Mucosa of gallbladder (tissue), 1 donor: ENCODE results near the gene DOK1. TPM values are rescaled to one million over a fixed set of nuclear protein-coding genes. Genes with fewer than 3 reads are reported as not detected.
"Not testable (repeated sequence)": the region's sequence is repeated elsewhere in the genome, so short reads cannot be mapped to it uniquely, and the experiment has no call there.

ENCODE experiments used
- DNase-seq: peaks from one replicate; pipeline ENCODE4 v3.0.0-alpha.2; 2020; ENCODE audit warnings: low spot score
- total RNA-seq: library from RNA; stranded (reverse); gene quantifications from one replicate; pipeline ENCODE4 v1.2.1, GENCODE V29; 2021
- donor health status: DM: no; HTN: no; CAD: no.

The DOK1 gene
- total RNA-seq, 1 donor from 2014 or later, result 31.9 TPM

- DNase-seq, result no peak
Measured at GRCh38 chr2:74548285-74548899, 6.1 kb upstream of the DOK1 start.

- DNase-seq, result peak; percentile 37
Measured at GRCh38 chr2:74548900-74549826, 5.4 kb upstream of the DOK1 start.

DNA sequence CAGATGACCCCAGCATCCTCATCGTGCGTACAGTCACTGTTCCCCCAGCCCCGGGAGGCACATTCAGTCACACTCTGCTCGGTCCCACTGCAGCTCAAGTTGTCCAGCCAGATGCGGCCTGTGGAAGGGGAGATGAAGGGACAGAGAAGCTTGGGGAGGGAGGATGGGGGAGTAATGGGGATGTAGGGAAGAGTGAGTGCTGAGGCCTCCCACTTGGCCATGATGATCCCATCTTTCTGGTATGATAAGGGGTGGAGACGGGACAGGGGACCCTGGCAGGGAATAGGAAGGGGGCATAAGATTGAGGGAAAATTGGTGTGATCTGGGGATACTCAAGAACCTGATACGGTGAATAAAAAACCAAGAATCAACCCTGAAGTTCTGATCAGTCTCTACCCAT, 4.3 kb upstream of the DOK1 start:
- DNase-seq, result no peak

GRCh38 chr2:74551530-74551929, 3.0 kb upstream of the DOK1 start:
- DNase-seq, result no peak

- DNase-seq, result no peak
Measured at GRCh38 chr2:74551942-74552913, 2.3 kb upstream of the DOK1 start.

- no peak for DNase-seq
Measured at GRCh38 chr2:74552914-74553811, 1.4 kb upstream of the DOK1 start.

- peak; percentile 33 for DNase-seq
Measured at GRCh38 chr2:74554820-74555531, 456 bp downstream of the DOK1 start.

DNA sequence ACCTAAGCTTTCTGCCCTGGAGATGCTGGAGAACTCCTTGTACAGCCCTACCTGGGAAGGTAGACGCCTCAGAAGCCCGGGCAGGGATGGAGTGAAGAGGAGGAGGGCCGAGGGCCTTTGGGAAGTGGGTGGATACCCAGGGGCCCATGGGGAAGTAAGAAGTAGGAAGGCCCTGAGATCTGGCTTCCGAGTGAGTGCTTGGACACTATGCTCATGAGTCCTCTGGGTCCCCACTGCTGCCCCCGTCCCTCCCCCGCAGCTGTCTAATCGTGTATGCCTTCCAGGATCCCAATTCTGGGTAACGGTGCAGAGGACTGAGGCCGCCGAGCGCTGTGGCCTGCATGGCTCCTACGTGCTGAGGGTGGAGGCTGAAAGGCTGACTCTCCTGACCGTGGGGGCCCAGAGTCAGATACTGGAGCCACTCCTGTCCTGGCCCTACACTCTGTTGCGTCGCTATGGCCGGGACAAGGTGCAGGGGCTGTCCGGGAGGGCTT, 1.1 kb downstream of the DOK1 start:
- no peak for DNase-seq

DNA sequence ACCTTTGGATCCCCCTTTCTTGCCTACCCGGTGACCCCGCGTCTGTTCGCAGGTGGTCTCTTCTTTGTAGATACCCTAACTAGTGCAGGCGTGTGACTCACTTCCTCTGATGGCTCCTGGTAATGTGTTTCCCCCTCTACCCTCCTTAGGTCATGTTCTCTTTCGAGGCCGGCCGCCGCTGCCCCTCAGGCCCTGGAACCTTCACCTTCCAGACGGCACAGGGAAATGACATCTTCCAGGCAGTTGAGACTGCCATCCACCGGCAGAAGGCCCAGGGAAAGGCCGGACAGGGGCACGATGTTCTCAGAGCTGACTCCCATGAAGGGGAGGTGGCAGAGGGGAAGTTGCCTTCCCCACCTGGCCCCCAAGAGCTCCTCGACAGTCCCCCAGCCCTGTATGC, 1.6 kb downstream of the DOK1 start:
- no peak for DNase-seq

- DNase-seq, result no peak
Measured at GRCh38 chr2:74556831-74557370, 2.4 kb downstream of the DOK1 start.

DNA sequence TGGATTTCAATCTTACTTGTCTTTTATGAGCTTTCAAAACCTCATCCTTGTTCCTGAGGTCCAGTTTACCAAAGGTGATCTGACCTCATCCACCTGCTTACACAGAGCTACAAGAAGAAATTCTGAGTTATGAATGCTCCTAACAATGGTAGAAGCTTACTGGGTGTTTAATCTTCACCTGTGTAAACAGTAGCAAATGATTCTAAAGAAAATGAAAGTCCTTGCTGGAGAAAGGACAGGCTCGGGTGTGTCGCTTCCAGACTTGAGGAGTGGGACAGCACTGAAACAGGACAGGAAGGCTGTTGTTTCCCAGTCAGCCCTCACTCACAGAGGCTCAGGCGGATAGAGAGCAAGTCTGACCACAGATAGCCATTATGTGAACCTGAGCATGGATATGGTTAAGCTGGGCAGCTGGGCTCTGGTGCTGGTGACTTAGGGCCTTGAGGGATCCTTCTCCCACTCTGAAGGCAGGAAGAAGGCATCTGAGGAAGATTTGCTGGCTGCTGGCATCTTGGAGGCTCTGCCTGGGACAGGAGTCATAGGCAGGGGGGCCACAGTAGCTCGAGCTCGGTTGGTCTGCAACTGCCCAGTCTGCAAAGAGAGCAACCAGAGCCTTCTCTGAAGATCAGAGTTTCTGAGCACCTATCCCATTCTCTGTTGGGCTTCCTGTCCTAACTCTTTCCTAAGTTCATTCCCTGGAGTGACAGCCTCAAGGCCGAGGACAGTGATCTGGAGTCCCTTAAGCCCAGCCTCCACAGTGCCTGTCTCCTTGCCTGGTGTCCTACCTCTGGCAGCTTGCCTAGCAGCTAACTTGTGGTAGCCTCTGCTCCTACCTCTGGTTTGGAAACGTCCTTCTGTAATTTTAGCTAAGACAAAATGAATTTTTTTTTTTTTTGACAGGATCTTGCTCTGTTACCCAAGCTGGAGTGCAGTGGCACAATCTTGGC, 4.0 kb downstream of the DOK1 start:
- no peak for DNase-seq

GRCh38 chr2:74559912-74560311, 5.4 kb downstream of the DOK1 start:
- DNase-seq, result no peak

DNA sequence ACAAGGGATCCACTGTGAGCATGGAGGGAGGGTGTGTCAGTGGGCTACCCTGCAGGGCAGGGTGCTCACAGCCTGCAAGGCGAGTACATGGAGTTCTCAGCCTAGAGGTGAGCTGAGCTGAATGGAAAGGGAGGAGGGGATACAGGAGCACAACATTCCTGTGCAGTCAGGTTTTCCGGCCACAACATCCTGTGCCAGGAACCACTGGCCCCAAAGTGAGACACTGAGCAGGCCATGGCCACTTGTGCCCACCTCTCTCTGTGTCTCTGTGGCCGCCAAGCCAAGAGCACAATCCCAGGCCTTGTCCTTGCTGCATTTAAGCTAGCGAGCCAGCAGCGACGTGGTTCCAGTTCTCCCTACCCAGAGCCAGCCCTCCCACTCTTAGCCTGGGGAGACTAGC, 6.1 kb downstream of the DOK1 start:
- DNase-seq, result no peak

DNA sequence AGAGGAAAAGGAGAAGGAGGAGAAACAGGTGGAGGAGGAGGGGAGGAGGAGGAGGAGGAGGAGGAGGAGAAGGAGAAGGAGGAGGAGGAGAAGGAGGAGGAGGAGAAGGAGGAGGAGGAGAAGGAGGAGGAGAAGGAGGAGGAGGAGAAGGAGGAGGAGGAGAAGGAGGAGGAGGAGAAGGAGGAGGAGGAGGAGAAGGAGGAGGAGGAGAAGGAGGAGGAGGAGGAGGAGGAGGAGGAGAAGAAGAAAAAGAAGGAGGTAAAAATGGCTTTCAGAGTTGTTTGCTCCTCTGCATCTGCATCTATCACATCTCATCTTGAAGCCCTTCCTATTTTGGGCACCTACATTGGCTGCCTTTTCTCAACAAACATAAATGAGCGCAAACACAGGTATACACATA, 6.5 kb downstream of the DOK1 start:
- not testable (repeated sequence) for DNase-seq

DNA sequence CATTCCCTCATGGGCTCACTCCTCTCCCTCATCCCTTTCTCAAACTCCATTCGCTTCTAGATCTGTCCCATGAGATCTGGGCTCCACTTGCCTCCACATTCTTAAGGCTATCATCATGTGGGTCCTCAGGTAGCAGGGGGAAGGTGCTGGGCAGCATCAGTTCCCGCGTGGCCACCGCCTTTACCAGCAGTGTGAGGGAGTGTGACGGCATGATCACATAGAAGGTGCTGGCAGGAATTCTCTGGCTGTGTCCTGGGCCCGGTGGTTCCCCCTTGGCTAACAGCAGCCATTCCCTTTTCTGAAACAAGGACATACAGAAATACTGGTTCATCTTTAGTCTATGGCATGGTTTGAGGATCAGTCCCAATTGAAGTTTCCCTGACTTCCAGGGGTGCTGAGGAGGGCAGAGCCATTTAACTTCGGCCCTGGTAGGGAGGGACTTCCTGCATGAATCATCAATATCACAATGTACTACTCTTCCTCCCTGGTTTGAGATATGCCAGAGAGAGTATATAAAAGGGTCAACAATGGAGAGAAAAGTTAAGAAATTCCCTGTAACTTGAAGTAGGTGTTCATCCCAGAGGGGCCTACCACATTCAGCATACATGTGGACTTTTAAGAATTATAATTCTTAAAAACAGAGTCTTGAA, 7.7 kb downstream of the DOK1 start:
- no peak for DNase-seq

DNA sequence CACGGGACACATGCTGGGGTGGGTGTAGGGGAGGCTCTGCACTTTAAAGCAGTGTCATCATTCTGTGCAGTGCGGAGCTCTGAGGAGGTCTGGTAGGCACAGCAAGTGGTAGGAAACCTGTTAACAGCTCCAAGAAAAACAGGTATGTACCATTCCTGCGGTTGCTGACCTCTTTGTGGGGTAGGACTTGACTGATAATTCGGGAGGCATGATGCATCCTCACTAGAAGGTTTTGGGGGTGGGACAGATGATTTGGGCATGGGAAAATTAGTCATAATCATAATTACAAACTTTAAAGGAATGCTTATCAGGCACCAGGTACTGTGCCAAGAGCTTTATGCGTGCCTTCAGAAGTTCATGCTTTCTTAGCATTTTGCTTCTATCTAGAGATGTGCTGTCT, 9.7 kb downstream of the DOK1 start:
- no peak for DNase-seq

- no peak for DNase-seq
Measured at GRCh38 chr2:74566076-74566753, 11.7 kb downstream of the DOK1 start.

DNA sequence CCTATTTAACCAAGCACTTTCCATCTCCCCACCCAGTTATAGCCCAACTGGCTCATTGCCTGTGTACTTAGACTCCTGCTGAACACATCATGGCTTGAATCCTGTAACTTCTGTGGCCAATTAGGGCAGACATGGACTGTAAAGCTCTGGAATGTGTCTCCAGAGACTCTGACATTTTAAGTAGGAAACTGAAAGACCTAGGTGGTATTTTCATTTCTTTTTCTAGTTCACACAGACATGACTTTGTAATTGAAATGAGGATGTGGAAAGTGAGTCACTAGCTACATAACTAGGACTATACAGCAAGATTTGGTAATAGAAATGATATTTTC, 12.2 kb downstream of the DOK1 start:
- no peak for DNase-seq
